ENCODE data around the gene EME1.

- TF ChIP-seq, protein P1, sequence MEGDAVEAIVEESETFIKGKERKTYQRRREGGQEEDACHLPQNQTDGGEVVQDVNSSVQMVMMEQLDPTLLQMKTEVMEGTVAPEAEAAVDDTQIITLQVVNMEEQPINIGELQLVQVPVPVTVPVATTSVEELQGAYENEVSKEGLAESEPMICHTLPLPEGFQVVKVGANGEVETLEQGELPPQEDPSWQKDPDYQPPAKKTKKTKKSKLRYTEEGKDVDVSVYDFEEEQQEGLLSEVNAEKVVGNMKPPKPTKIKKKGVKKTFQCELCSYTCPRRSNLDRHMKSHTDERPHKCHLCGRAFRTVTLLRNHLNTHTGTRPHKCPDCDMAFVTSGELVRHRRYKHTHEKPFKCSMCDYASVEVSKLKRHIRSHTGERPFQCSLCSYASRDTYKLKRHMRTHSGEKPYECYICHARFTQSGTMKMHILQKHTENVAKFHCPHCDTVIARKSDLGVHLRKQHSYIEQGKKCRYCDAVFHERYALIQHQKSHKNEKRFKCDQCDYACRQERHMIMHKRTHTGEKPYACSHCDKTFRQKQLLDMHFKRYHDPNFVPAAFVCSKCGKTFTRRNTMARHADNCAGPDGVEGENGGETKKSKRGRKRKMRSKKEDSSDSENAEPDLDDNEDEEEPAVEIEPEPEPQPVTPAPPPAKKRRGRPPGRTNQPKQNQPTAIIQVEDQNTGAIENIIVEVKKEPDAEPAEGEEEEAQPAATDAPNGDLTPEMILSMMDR (conservative IDR thresholded peaks at IDR 0.05; ENCODE audit: low read depth, low read length) = no peak
- TF ChIP-seq EZH2 (IDR thresholded peaks at IDR 0.05; ENCODE audit: borderline replicate concordance, low read depth, low read length, poor library complexity, severe bottlenecking) = no peak
These were observed 12.4 kb upstream of the EME1 start for GRCh38 chr17:50360486-50361115.

Measured in A673 (cell line).